Activated CD8-positive, alpha-beta memory T cell treated with anti-CD3 and anti-CD28 coated beads for 1 hour (primary cell): ENCODE measurements around the gene NLGN1.
"Not testable (repeated sequence)": the region's sequence is repeated elsewhere in the genome, so short reads cannot be mapped to it uniquely, and the experiment has no call there.

ENCODE experiments used
- DNase-seq, 2 donors: peaks; one replicate each; pipeline ENCODE4 v3.0.0-alpha.2; 2020; ENCODE audit warnings: low read depth in 1 of 2; ENCODE audit errors: extremely low read depth in 1 of 2

The NLGN1 gene

GRCh38 chr3:173553635-173554280 lies 156.2 kb downstream of the NLGN1 start:
- DNase-seq: no peak

- no peak for DNase-seq
These were observed 159.0 kb downstream of the NLGN1 start for GRCh38 chr3:173556546-173556945.

- no peak for DNase-seq
These were observed 170.5 kb downstream of the NLGN1 start for GRCh38 chr3:173567997-173568396.

- no peak for DNase-seq
These were observed 171.1 kb downstream of the NLGN1 start for GRCh38 chr3:173568623-173569022.

GRCh38 chr3:173583496-173583895 lies 186.0 kb downstream of the NLGN1 start:
- DNase-seq: no peak

- no peak for DNase-seq
These were observed 186.7 kb downstream of the NLGN1 start for GRCh38 chr3:173584093-173584837.

- no peak for DNase-seq
These were observed 187.6 kb downstream of the NLGN1 start for GRCh38 chr3:173584838-173585831.

GRCh38 chr3:173586166-173586565 lies 188.6 kb downstream of the NLGN1 start:
- no peak for DNase-seq

- DNase-seq: no peak
These were observed 189.5 kb downstream of the NLGN1 start for GRCh38 chr3:173587055-173587454.

GRCh38 chr3:173588556-173588955 lies 191.0 kb downstream of the NLGN1 start:
- DNase-seq: no peak

GRCh38 chr3:173589116-173589515 lies 191.6 kb downstream of the NLGN1 start:
- no peak for DNase-seq

- DNase-seq: no peak
These were observed 193.9 kb downstream of the NLGN1 start for GRCh38 chr3:173591401-173591800.

GRCh38 chr3:173594881-173595280 lies 197.3 kb downstream of the NLGN1 start:
- DNase-seq: not testable (repeated sequence)

- DNase-seq: no peak
These were observed 202.1 kb downstream of the NLGN1 start for GRCh38 chr3:173599673-173600072.

GRCh38 chr3:173614522-173614921 lies 217.0 kb downstream of the NLGN1 start:
- DNase-seq: no peak

GRCh38 chr3:173615661-173616060 lies 218.1 kb downstream of the NLGN1 start:
- no peak for DNase-seq

- no peak for DNase-seq
These were observed 219.9 kb downstream of the NLGN1 start for GRCh38 chr3:173617490-173617889.

- no peak for DNase-seq
These were observed 220.6 kb downstream of the NLGN1 start for GRCh38 chr3:173618148-173618547.

GRCh38 chr3:173618703-173619102 lies 221.2 kb downstream of the NLGN1 start:
- no peak for DNase-seq

- no peak for DNase-seq
These were observed 224.6 kb downstream of the NLGN1 start for GRCh38 chr3:173622166-173622565.

GRCh38 chr3:173624086-173624485 lies 226.5 kb downstream of the NLGN1 start:
- no peak for DNase-seq
